T follicular helper cell (primary cell): ENCODE results near the gene CDH13.

Source experiments
- DNase-seq: peaks from one replicate; pipeline ENCODE4 v3.0.0-alpha.2; 2020; ENCODE audit warnings: low read depth

The CDH13 gene

GRCh38 chr16:82996814-82997213 is 370.0 kb downstream of the CDH13 start:
- no peak for DNase-seq

GRCh38 chr16:82999711-83000110 is 372.9 kb downstream of the CDH13 start:
- no peak for DNase-seq

- no peak for DNase-seq
Observed at GRCh38 chr16:83002351-83003334, 375.9 kb downstream of the CDH13 start.

GRCh38 chr16:83004868-83005652 is 378.3 kb downstream of the CDH13 start:
- DNase-seq = no peak

GRCh38 chr16:83005653-83006160 is 378.9 kb downstream of the CDH13 start:
- DNase-seq = no peak

GRCh38 chr16:83010776-83011720 is 384.3 kb downstream of the CDH13 start:
- no peak for DNase-seq

GRCh38 chr16:83011939-83012338 is 385.2 kb downstream of the CDH13 start:
- DNase-seq = no peak

GRCh38 chr16:83013071-83013470 is 386.3 kb downstream of the CDH13 start:
- no peak for DNase-seq

- DNase-seq = no peak
Observed at GRCh38 chr16:83019963-83020362, 393.2 kb downstream of the CDH13 start.

GRCh38 chr16:83021045-83021444 is 394.3 kb downstream of the CDH13 start:
- DNase-seq = no peak

- no peak for DNase-seq
Observed at GRCh38 chr16:83021746-83022145, 395.0 kb downstream of the CDH13 start.

GRCh38 chr16:83023011-83023410 is 396.2 kb downstream of the CDH13 start:
- DNase-seq = no peak

- DNase-seq = no peak
Observed at GRCh38 chr16:83023640-83024039, 396.9 kb downstream of the CDH13 start.

- DNase-seq = no peak
Observed at GRCh38 chr16:83027973-83028372, 401.2 kb downstream of the CDH13 start.

GRCh38 chr16:83029467-83029866 is 402.7 kb downstream of the CDH13 start:
- DNase-seq = no peak

- DNase-seq = no peak
Observed at GRCh38 chr16:83031524-83031923, 404.8 kb downstream of the CDH13 start.

GRCh38 chr16:83037102-83037501 is 410.3 kb downstream of the CDH13 start:
- DNase-seq = no peak

GRCh38 chr16:83037884-83038283 is 411.1 kb downstream of the CDH13 start:
- DNase-seq = no peak

- no peak for DNase-seq
Observed at GRCh38 chr16:83040174-83040573, 413.4 kb downstream of the CDH13 start.

- DNase-seq = no peak
Observed at GRCh38 chr16:83044589-83044988, 417.8 kb downstream of the CDH13 start.

GRCh38 chr16:83045790-83046189 is 419.0 kb downstream of the CDH13 start:
- no peak for DNase-seq

GRCh38 chr16:83046664-83047063 is 419.9 kb downstream of the CDH13 start:
- no peak for DNase-seq
